HG02763 (cell line): ENCODE data around the gene PCARE.
"Not testable (repeated sequence)": the region's sequence is repeated elsewhere in the genome, so short reads cannot be mapped to it uniquely, and the experiment has no call there.

Experiments used
- ATAC-seq: cut with Tn5 transposase; IDR thresholded peaks from one replicate; pipeline ENCODE4 v1.9.1; 2021; ENCODE audit warnings: mild to moderate bottlenecking, moderate library complexity; ENCODE audit not compliant: unreplicated experiment

PCARE gene

GRCh38 chr2:29097569-29097968 is 23.2 kb upstream of the PCARE start:
- no peak for ATAC-seq

- ATAC-seq: no peak
Observed at GRCh38 chr2:29096969-29097368, 22.6 kb upstream of the PCARE start.

GRCh38 chr2:29090311-29090710 is 16.0 kb upstream of the PCARE start:
- not testable (repeated sequence) for ATAC-seq

- no peak for ATAC-seq
Observed at GRCh38 chr2:29084554-29084953, 10.2 kb upstream of the PCARE start.

- no peak for ATAC-seq
Observed at GRCh38 chr2:29082804-29083495, 8.6 kb upstream of the PCARE start.

- no peak for ATAC-seq
Observed at GRCh38 chr2:29080886-29081743, 6.8 kb upstream of the PCARE start.

GRCh38 chr2:29079887-29080286 is 5.6 kb upstream of the PCARE start:
- ATAC-seq: no peak

GRCh38 chr2:29075894-29076705 is 1.8 kb upstream of the PCARE start:
- no peak for ATAC-seq

- ATAC-seq: no peak
Observed at GRCh38 chr2:29073933-29074332, 390 bp downstream of the PCARE start.

- no peak for ATAC-seq
Observed at GRCh38 chr2:29072971-29073725, 1.2 kb downstream of the PCARE start.

- ATAC-seq: no peak
Observed at GRCh38 chr2:29072251-29072650, 2.1 kb downstream of the PCARE start.

GRCh38 chr2:29071032-29071975 is 3.0 kb downstream of the PCARE start:
- no peak for ATAC-seq

- ATAC-seq: no peak
Observed at GRCh38 chr2:29070526-29070925, 3.8 kb downstream of the PCARE start.

- no peak for ATAC-seq
Observed at GRCh38 chr2:29068513-29068912, 5.8 kb downstream of the PCARE start.

- ATAC-seq: no peak
Observed at GRCh38 chr2:29066997-29067605, 7.2 kb downstream of the PCARE start.

- ATAC-seq: no peak
Observed at GRCh38 chr2:29066271-29066860, 8.0 kb downstream of the PCARE start.

- no peak for ATAC-seq
Observed at GRCh38 chr2:29065068-29065811, 9.1 kb downstream of the PCARE start.

- ATAC-seq: no peak
Observed at GRCh38 chr2:29064746-29065067, 9.6 kb downstream of the PCARE start.
